HepG2 (cell line): ENCODE results near the gene UBA6.

ENCODE experiments used
- HNRNPLL ChIP-seq: fragments of 200-400 bp; formaldehyde crosslinking; IDR thresholded peaks from 2 replicates; pipeline ENCODE4 v1.6.1; 2017; ENCODE audit warnings: mild to moderate bottlenecking, low read depth, low read length; ENCODE audit not compliant: poor library complexity, severe bottlenecking
- SMC3 ChIP-seq: IDR thresholded peaks from 2 replicates; pipeline ENCODE4 v1.6.1; 2011; ENCODE audit warnings: low read length, improper control_type of control experiment
- TCF7L2 ChIP-seq: IDR thresholded peaks from 2 replicates; pipeline ENCODE4 v1.6.1; 2011; ENCODE audit warnings: mild to moderate bottlenecking, low read depth, low read length, moderate library complexity
- TF ChIP-seq, protein P1 (sequence below): sonication (generic); formaldehyde crosslinking; IDR thresholded peaks from 2 replicates; pipeline ENCODE4 v1.5.0; 2020; ENCODE audit warnings: mild to moderate bottlenecking, missing genetic modification reagents, moderate library complexity

DNA sequence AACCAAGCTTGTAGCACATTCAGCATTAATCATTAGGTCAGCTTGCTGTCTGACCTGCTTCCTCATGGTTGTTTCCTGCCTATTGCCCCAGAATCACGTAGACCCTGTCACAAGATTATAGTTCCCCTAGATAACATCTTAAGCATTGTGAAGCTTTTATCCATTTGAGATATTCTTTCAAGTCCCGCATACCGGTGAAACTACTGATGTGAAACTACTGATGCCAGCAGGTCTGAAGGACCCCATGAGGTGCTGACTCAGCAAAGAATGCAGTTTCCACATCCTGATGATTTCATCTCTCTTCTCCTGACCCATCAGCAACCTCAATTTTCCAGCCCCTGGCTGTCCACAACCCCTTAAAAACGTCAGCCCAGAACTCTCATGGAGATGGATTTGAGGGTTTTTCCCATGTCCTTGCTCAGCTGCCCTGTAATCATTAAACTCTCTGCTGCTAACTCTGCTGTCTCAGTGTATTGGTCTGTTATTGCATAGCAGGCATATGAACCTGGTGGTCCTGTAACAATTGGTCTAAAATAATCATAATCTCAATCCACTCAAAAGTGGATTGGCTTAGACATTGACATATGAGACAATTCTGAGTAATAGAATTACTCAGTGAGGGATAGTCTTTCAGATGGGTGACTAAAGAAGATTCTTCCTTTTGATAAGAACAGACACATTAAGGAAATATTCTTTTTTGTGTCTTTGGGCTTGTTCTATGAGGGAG, 26.3 kb upstream of the UBA6 start:
- TF ChIP-seq TCF7L2 = no peak
- TF ChIP-seq SMC3 = no peak
- TF ChIP-seq, protein P1, sequence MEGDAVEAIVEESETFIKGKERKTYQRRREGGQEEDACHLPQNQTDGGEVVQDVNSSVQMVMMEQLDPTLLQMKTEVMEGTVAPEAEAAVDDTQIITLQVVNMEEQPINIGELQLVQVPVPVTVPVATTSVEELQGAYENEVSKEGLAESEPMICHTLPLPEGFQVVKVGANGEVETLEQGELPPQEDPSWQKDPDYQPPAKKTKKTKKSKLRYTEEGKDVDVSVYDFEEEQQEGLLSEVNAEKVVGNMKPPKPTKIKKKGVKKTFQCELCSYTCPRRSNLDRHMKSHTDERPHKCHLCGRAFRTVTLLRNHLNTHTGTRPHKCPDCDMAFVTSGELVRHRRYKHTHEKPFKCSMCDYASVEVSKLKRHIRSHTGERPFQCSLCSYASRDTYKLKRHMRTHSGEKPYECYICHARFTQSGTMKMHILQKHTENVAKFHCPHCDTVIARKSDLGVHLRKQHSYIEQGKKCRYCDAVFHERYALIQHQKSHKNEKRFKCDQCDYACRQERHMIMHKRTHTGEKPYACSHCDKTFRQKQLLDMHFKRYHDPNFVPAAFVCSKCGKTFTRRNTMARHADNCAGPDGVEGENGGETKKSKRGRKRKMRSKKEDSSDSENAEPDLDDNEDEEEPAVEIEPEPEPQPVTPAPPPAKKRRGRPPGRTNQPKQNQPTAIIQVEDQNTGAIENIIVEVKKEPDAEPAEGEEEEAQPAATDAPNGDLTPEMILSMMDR = no peak
- TF ChIP-seq HNRNPLL = no peak
